ENCODE results near the gene REX1BD. TPM values are rescaled to one million over a fixed set of nuclear protein-coding genes. Genes with fewer than 3 reads are reported as not detected.

The REX1BD gene
- total and polyA plus RNA-seq, 2 of the 4 experiments (the other 2 are of a cell fraction): 14.2 to 44.6 TPM

GRCh38 chr19:18612051-18612771 is 23.6 kb downstream of the REX1BD start:
- 1% methylated on average over 13 of the region's 30 CpGs; no CpG with 5 or more reads in 1 of the 2 experiments for WGBS, 2 experiments (ENCODE audit: extremely low coverage in 2 of 2, insufficient read length in 1 of 2)
- H4K8ac ChIP-seq (ENCODE audit: low read depth in 2 of 2, low read length in 2 of 2): peak overlapping the region in 1 of 2 experiments; percentile 79; a peak in 1 of 4 replicates
- H4K20me1 ChIP-seq (ENCODE audit: insufficient read depth, low read length): peaks cover 4% of the 10 kb centered on the region; the same call in 1 of the 2 replicates
- peak; percentile 35 for ATAC-seq (ENCODE audit: low read depth)
- peak overlapping the region; percentile 41; the same call in 1 of the 2 replicates for H3K9ac ChIP-seq (ENCODE audit: low read depth, low read length)
- no peaks in the 10 kb centered on the region for H3K9me1 ChIP-seq (ENCODE audit: insufficient read depth, low read length)
- intact Hi-C loops (cut with micrococcal nuclease): no loop called here
- no peak overlapping the region for H3K18ac ChIP-seq (ENCODE audit: low read depth, low read length)
- H3K79me1 ChIP-seq (ENCODE audit: low read depth in 1 of 2, low read length in 2 of 2): no peaks in the 10 kb centered on the region
- H4K5ac ChIP-seq (ENCODE audit: low read depth, low read length): no peak overlapping the region
- H3K4me2 ChIP-seq (ENCODE audit: low read depth, low read length): peak overlapping the region; percentile 64
- no peak for TF ChIP-seq MAFK (IDR thresholded peaks at IDR 0.05; ENCODE audit: low read depth, low read length)
- TF ChIP-seq POLR2A (IDR thresholded peaks at IDR 0.05; ENCODE audit: low read depth, low read length): no peak
- no peak for TF ChIP-seq MXI1 (IDR thresholded peaks at IDR 0.05; ENCODE audit: borderline replicate concordance, low read depth, low read length)
- TF ChIP-seq CEBPB (IDR thresholded peaks at IDR 0.05; ENCODE audit: low read depth, low read length): no peak
- no peak for TF ChIP-seq NFE2L2 (IDR thresholded peaks at IDR 0.05; ENCODE audit: low read depth, low read length)
- no peak for TF ChIP-seq RCOR1 (IDR thresholded peaks at IDR 0.05; ENCODE audit: insufficient replicate concordance, low read length)
- TF ChIP-seq BHLHE40 (IDR thresholded peaks at IDR 0.05; ENCODE audit: low read depth, low read length): no peak
- TF ChIP-seq RFX5 (IDR thresholded peaks at IDR 0.05; ENCODE audit: low read depth, low read length): no peak
- TF ChIP-seq FOS (IDR thresholded peaks at IDR 0.05; ENCODE audit: low read depth, low read length): no peak
- ChIA-PET POLR2A (ENCODE audit: unreplicated experiment) (no interaction called here), CTCF (interaction anchor here (0.7 kb wide), 1 partner anchor 18 kb away, joined by 3 read pairs; no protein-coding TSS in a partner anchor)
- dilution Hi-C loops (cut with HindIII; ENCODE audit: low sequenced_read_pairs, unreplicated experiment): no loop called here
- no peak overlapping the region for H3K14ac ChIP-seq (replicated peaks; ENCODE audit: low read depth, low read length)
- no peak overlapping the region for H3K27ac ChIP-seq (ENCODE audit: insufficient read depth, low read length)
- peaks cover 10% of the 10 kb centered on the region; the same call in 1 of the 2 replicates for H3K4me1 ChIP-seq (ENCODE audit: control insufficient read depth, insufficient read depth, low read length)
- H2AK9ac ChIP-seq (replicated peaks; ENCODE audit: low read depth, low read length, poor library complexity): peak overlapping the region; percentile 23
- no peaks in the 10 kb centered on the region for H3K36me3 ChIP-seq (ENCODE audit: control insufficient read depth, insufficient read depth, low read length)
- in situ Hi-C loops (cut with MboI; ENCODE audit: low sequenced_read_pairs): no loop called here
- H2BK15ac ChIP-seq (ENCODE audit: low read depth, low read length): no peak overlapping the region
- no peak for DNase-seq
- peaks cover under 1% of the 10 kb centered on the region; the same call in 1 of the 2 replicates for H3K9me3 ChIP-seq (ENCODE audit: control insufficient read depth, insufficient read depth, low read length)
- no peak overlapping the region for H2BK120ac ChIP-seq (ENCODE audit: low read depth, low read length)
- peak overlapping the region; percentile 38; the same call in 1 of the 2 replicates for H3K23ac ChIP-seq (ENCODE audit: low read depth, low read length)
- no peak overlapping the region for H2BK20ac ChIP-seq (ENCODE audit: low read depth, low read length)
- peak overlapping the region; percentile 93 for H2AFZ ChIP-seq (replicated peaks; ENCODE audit: low read length, poor library complexity)
- no peak overlapping the region for H3K56ac ChIP-seq (ENCODE audit: extremely low read depth, insufficient read depth, low read length)
- no peak overlapping the region; the same call in 1 of the 2 replicates for H4K91ac ChIP-seq (ENCODE audit: insufficient read depth, low read depth, low read length)
- no peak overlapping the region for H3K4ac ChIP-seq (ENCODE audit: low read depth, low read length)
- peak overlapping the region; percentile 76 for H2AK5ac ChIP-seq (ENCODE audit: low read depth, low read length)
- peak overlapping the region; percentile 69 for H3K4me3 ChIP-seq (ENCODE audit: insufficient read depth, low read depth, low read length)
- no TSS peak for BruUV-seq (replicated peaks)
- H2BK5ac ChIP-seq (ENCODE audit: low read depth, low read length, poor library complexity, severe bottlenecking): no peak overlapping the region
- peaks cover 65% of the 10 kb centered on the region for H3K27me3 ChIP-seq (ENCODE audit: control insufficient read depth, insufficient read depth, low read length)

All from IMR-90 (cell line).